GM23338 (cell line): ENCODE measurements around the gene ASPG. TPM values are rescaled to one million over a fixed set of nuclear protein-coding genes. Genes with fewer than 3 reads are reported as not detected.

ENCODE experiments used
- ATAC-seq: fragments of 200-7000 bp; cut with Tn5 transposase; 3 replicates; pipeline ENCODE4 v1.9.1; 2020
- DNase-seq: peaks from one replicate; pipeline ENCODE4 v3.0.0-alpha.2; 2015; ENCODE audit warnings: low spot score
- H2AFZ ChIP-seq: fragments of 200-600 bp; sonication (generic); 2 replicates; pipeline ENCODE4 v1.8.0; 2016; ENCODE audit warnings: antibody characterized with exemption, mild to moderate bottlenecking, moderate library complexity
- H3F3A ChIP-seq: fragments of 200-600 bp; sonication (generic); replicated peaks from 2 replicates; pipeline ENCODE4 v1.8.0; 2017; ENCODE audit warnings: antibody characterized with exemption, mixed run types, low read depth
- H3K27ac ChIP-seq: fragments of 200-600 bp; sonication (generic); 2 replicates; pipeline ENCODE4 v1.6.1; 2016; ENCODE audit warnings: low read depth
- H3K27me3 ChIP-seq: fragments of 200-600 bp; sonication (generic); 2 replicates; pipeline ENCODE4 v1.8.0; 2016; ENCODE audit warnings: mild to moderate bottlenecking, mixed run types, moderate library complexity; ENCODE audit not compliant: insufficient read depth
- H3K36me3 ChIP-seq: fragments of 200-600 bp; sonication (generic); 2 replicates; pipeline ENCODE4 v1.8.0; 2016; ENCODE audit warnings: mild to moderate bottlenecking; ENCODE audit not compliant: insufficient read depth
- H3K4me1 ChIP-seq: fragments of 200-600 bp; sonication (generic); 2 replicates; pipeline ENCODE4 v1.8.0; 2016; ENCODE audit warnings: mild to moderate bottlenecking, moderate library complexity; ENCODE audit not compliant: insufficient read depth
- H3K4me2 ChIP-seq: fragments of 200-600 bp; sonication (generic); 2 replicates; pipeline ENCODE4 v1.7.1; 2017; ENCODE audit warnings: mixed run types
- H3K4me3 ChIP-seq: fragments of 200-600 bp; sonication (generic); 2 replicates; pipeline ENCODE4 v1.6.1; 2016; ENCODE audit warnings: mixed run types
- H3K79me2 ChIP-seq: fragments of 200-600 bp; sonication (generic); replicated peaks from 2 replicates; pipeline ENCODE4 v1.8.0; 2017; ENCODE audit warnings: mild to moderate bottlenecking; ENCODE audit not compliant: insufficient read depth
- H3K9me2 ChIP-seq: fragments of 200-600 bp; sonication (generic); 2 replicates; pipeline ENCODE4 v1.8.0; 2017; ENCODE audit not compliant: insufficient read depth
- H4K20me1 ChIP-seq: fragments of 200-600 bp; sonication (generic); replicated peaks from 2 replicates; pipeline ENCODE4 v1.8.0; 2017; ENCODE audit warnings: mild to moderate bottlenecking; ENCODE audit not compliant: insufficient read depth
- H3K27ac Mint-ChIP-seq: 2 replicates; pipeline ENCODE4 v1.8.0; 2020; ENCODE audit warnings: inconsistent platforms, mild to moderate bottlenecking, moderate library complexity, mixed read lengths
- H3K27me3 Mint-ChIP-seq: 3 replicates; pipeline ENCODE4 v1.8.0; 2022; ENCODE audit warnings: low read depth, mild to moderate bottlenecking, moderate library complexity, mixed read lengths, inconsistent platforms; ENCODE audit not compliant: insufficient read depth, poor library complexity
- H3K36me3 Mint-ChIP-seq: 3 replicates; pipeline ENCODE4 v1.8.0; 2021; ENCODE audit warnings: low read depth, mild to moderate bottlenecking, inconsistent platforms, moderate library complexity, mixed read lengths
- H3K4me1 Mint-ChIP-seq: 3 replicates; pipeline ENCODE4 v1.8.0; 2020; ENCODE audit warnings: mild to moderate bottlenecking, inconsistent platforms, mixed read lengths
- H3K4me3 Mint-ChIP-seq: 3 replicates; pipeline ENCODE4 v1.8.0; 2021; ENCODE audit warnings: moderate library complexity, mild to moderate bottlenecking, inconsistent platforms, mixed read lengths
- H3K9me3 Mint-ChIP-seq: 3 replicates; pipeline ENCODE4 v1.8.0; 2020; ENCODE audit warnings: moderate library complexity, mild to moderate bottlenecking, inconsistent platforms, mixed read lengths
- CREB1 ChIP-seq: fragments of 250-450 bp; sonication (Bioruptor Pico); IDR thresholded peaks from 2 replicates; pipeline ENCODE4 v1.5.0; 2020; ENCODE audit warnings: low read depth, mild to moderate bottlenecking, moderate library complexity
- CTCF ChIP-seq, 2 experiments: fragments of 200-600 bp in 1 of 2; sonication (generic) in 1 of 2; conservative IDR thresholded peaks; 2 replicates each; pipeline versions ENCODE4 v1.5.1 to v1.6.1; 2016 to 2017; ENCODE audit warnings: antibody characterized with exemption in 2 of 2, low read depth in 2 of 2, mild to moderate bottlenecking in 2 of 2, moderate library complexity in 1 of 2
- EZH2 ChIP-seq: fragments of 200-600 bp; sonication (generic); IDR thresholded peaks from one replicate; pipeline ENCODE4 v1.8.0; 2017; ENCODE audit warnings: antibody characterized with exemption, mild to moderate bottlenecking, low read depth; ENCODE audit not compliant: unreplicated experiment
- EZH2phosphoT487 ChIP-seq: fragments of 200-600 bp; sonication (generic); IDR thresholded peaks from one replicate; pipeline ENCODE4 v1.8.1; 2018; ENCODE audit warnings: antibody characterized with exemption; ENCODE audit not compliant: unreplicated experiment
- JUNB ChIP-seq: IDR thresholded peaks from one replicate; pipeline ENCODE4 v1.6.1; 2016; ENCODE audit warnings: antibody characterized with exemption; ENCODE audit not compliant: unreplicated experiment
- NANOG ChIP-seq: IDR thresholded peaks from 2 replicates; pipeline ENCODE4 v1.6.1; 2016; ENCODE audit warnings: antibody characterized with exemption, borderline replicate concordance
- POLR2AphosphoS5 ChIP-seq: IDR thresholded peaks from 2 replicates; pipeline ENCODE4 v1.6.1; 2016; ENCODE audit warnings: antibody characterized with exemption, low read depth
- REST ChIP-seq: IDR thresholded peaks from one replicate; pipeline ENCODE4 v1.6.1; 2018; ENCODE audit warnings: antibody characterized with exemption; ENCODE audit not compliant: unreplicated experiment
- STAT1 ChIP-seq: IDR thresholded peaks from one replicate; pipeline ENCODE4 v1.6.1; 2016; ENCODE audit warnings: antibody characterized with exemption; ENCODE audit not compliant: unreplicated experiment
- ZNF114 ChIP-seq: fragments of 250-450 bp; sonication (Bioruptor Pico); IDR thresholded peaks from 2 replicates; pipeline ENCODE4 v1.5.0; 2020; ENCODE audit warnings: mild to moderate bottlenecking, moderate library complexity
- ZNF331 ChIP-seq: fragments of 250-450 bp; sonication (Bioruptor Pico); IDR thresholded peaks from 2 replicates; pipeline ENCODE4 v1.5.0; 2020; ENCODE audit warnings: low read depth, mild to moderate bottlenecking, moderate library complexity
- ZNF462 ChIP-seq: fragments of 250-450 bp; sonication (Bioruptor Pico); IDR thresholded peaks from 2 replicates; pipeline ENCODE4 v1.5.0; 2020; ENCODE audit warnings: mild to moderate bottlenecking, moderate library complexity
- polyA plus RNA-seq: library from polyadenylated mRNA; unstranded; fragments of >200 nt; fragmentation: Nextera tagmentation; extraction: Ambion mirVana; gene quantifications from 2 replicates; pipeline ENCODE4 v1.2.1, GENCODE V29; 2016
- total RNA-seq: library from RNA; depleted of rRNA; stranded (reverse); fragments of >200 nt; shearing (Covaris generic); gene quantifications from 2 replicates; pipeline ENCODE4 v1.2.3, GENCODE V29; 2014
- TF ChIP-seq, protein P1 (sequence below): IDR thresholded peaks from 2 replicates; pipeline ENCODE4 v1.6.1; 2016; ENCODE audit warnings: antibody characterized with exemption

ASPG gene
- total and polyA plus RNA-seq, 2 experiments from 2014 or later = 0.61 to 6.2 TPM

DNA sequence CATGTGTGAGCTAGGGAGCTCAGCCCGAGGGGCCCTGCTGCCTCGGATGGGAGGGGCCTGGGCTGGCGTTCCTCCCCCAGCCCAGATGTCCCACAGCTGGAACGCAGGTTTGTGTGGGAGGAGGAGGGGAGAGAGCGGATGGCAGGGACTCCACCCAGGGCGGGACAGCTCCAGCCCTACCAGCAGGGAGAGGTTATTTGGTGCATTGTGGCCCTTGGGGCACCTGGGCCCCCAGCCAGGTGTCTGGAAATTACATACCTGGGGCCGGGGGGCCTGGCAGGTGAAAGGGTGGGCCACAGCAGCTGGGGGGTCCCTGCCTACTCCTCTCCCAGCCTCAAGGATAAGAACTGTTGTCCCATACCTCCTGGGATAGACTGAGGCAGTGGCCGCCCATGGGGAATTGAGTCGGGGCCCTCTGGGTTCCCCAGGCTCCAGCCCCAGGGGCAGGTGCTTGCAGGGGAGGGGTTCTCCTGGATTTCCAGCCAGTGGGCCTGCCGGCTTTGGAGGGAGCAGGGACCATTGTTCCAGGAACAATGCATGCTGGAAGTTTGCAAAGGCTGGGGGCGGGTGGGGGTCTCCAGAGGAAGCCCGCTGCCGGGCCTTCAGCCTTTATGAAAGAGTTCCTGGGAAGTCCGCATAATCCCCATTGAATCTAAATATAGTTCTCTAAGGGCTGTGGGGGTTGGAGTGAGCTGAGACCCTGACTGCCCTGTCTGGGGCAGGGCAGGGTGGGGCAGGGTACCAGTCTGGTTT lies 54.1 kb downstream of the ASPG start:
- no peak overlapping the region for H3K27ac ChIP-seq
- H3K4me2 ChIP-seq = peak overlapping the region; percentile 90
- ATAC-seq = peak; percentile 1
- Mint-ChIP-seq H3K4me1 (peaks cover 29% of the 10 kb centered on the region), H3K36me3 (no peaks in the 10 kb centered on the region; the same call in 2 of the 3 replicates), H3K27ac (no peak overlapping the region), H3K4me3 (peak overlapping the region; percentile 72), H3K9me3 (no peaks in the 10 kb centered on the region), H3K27me3 (peaks cover 28% of the 10 kb centered on the region)
- TF ChIP-seq ZNF331 (CRISPR knock-in tag) (no peak), NANOG (no peak), ZNF114 (CRISPR knock-in tag) (no peak), CREB1 (no peak), CTCF (conservative IDR thresholded peaks at IDR 0.05; ENCODE audit: low read depth in 2 of 2) (no peak), EZH2phosphoT487 (no peak), POLR2AphosphoS5 (no peak), REST (no peak), EZH2 (no peak), STAT1 (no peak), ZNF462 (no peak), JUNB (no peak)
- TF ChIP-seq, protein P1, sequence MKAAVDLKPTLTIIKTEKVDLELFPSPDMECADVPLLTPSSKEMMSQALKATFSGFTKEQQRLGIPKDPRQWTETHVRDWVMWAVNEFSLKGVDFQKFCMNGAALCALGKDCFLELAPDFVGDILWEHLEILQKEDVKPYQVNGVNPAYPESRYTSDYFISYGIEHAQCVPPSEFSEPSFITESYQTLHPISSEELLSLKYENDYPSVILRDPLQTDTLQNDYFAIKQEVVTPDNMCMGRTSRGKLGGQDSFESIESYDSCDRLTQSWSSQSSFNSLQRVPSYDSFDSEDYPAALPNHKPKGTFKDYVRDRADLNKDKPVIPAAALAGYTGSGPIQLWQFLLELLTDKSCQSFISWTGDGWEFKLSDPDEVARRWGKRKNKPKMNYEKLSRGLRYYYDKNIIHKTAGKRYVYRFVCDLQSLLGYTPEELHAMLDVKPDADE = no peak
- peaks cover 4% of the 10 kb centered on the region for H4K20me1 ChIP-seq
- DNase-seq = no peak
- H3K4me1 ChIP-seq = peaks cover 12% of the 10 kb centered on the region
- no peaks in the 10 kb centered on the region for H3K9me2 ChIP-seq
- H2AFZ ChIP-seq = no peak overlapping the region
- peak overlapping the region; percentile 71 for H3K4me3 ChIP-seq
- no peaks in the 10 kb centered on the region for H3F3A ChIP-seq
- peaks cover 27% of the 10 kb centered on the region for H3K27me3 ChIP-seq
- H3K36me3 ChIP-seq = no peaks in the 10 kb centered on the region
- H3K79me2 ChIP-seq = peaks cover 53% of the 10 kb centered on the region
